K562 (cell line): Measurements from ENCODE around the gene PLD1. TPM values are rescaled to one million over a fixed set of nuclear protein-coding genes. Genes with fewer than 3 reads are reported as not detected.

Experiments used
- ATAC-seq: fragments of 200-7000 bp; cut with Tn5 transposase; 3 replicates; pipeline ENCODE4 v1.9.1; 2020; ENCODE audit warnings: moderate library complexity
- BruUV-seq: library from RNA; stranded (reverse); fragments of 400-500 nt; replicated peaks from 2 replicates; lab custom pipeline; 2021; lab: Mats Ljungman, UMichigan
- CTCF ChIA-PET: fragments of 300-600 bp; formaldehyde crosslinking; extraction: SDS; loops from one replicate; lab custom pipeline; 2021; ENCODE audit warnings: low intra/inter-chr PET ratio; lab: Yijun Ruan, JAX
- POLR2A ChIA-PET: fragments of 300-600, 350-650 bp; sonication (Branson Sonifier 250); formaldehyde crosslinking; extraction: SDS; loops from one replicate; lab custom pipeline; 2021; ENCODE audit warnings: antibody characterized with exemption, inconsistent platforms; lab: Yijun Ruan, JAX
- DNase-seq, 4 experiments: peaks; one replicate each; pipeline versions ENCODE4 v3.0.0 to v3.0.0-alpha.2; 2011 to 2018; ENCODE audit warnings: low spot score in 3 of 4, mixed read lengths in 3 of 4; ENCODE audit errors: extremely low read depth in 1 of 4
- FAIRE-seq: peaks from 2 replicates; lab custom pipeline; 2011; peaks lifted over from hg19 to GRCh38; lab: Jason Lieb, UNC
- H2AFZ ChIP-seq: 2 replicates; pipeline ENCODE4 v1.6.0; 2011; ENCODE audit warnings: low read depth, low read length, control low read depth, inconsistent platforms
- H3K27ac ChIP-seq: fragments of 200-600 bp; 3 replicates; pipeline ENCODE4 v1.8.0; 2011; ENCODE audit warnings: low read depth, mild to moderate bottlenecking, control low read depth, inconsistent platforms, low read length, moderate library complexity, mixed read lengths; ENCODE audit errors: extremely low read depth
- H3K27me3 ChIP-seq, 2 experiments: fragments of 300-600 bp in 1 of 2; 2 replicates in 1 of 2; 3 replicates in 1 of 2; pipeline versions ENCODE4 v1.6.0 to v1.8.0; 2011; ENCODE audit warnings: inconsistent platforms in 2 of 2, low read length in 2 of 2, mild to moderate bottlenecking in 1 of 2, mixed read lengths in 1 of 2, moderate library complexity in 1 of 2; ENCODE audit not compliant: control insufficient read depth in 2 of 2, insufficient read depth in 2 of 2
- H3K36me3 ChIP-seq: fragments of 300-600 bp; 3 replicates; pipeline ENCODE4 v1.8.0; 2011; ENCODE audit warnings: mild to moderate bottlenecking, low read length, inconsistent platforms; ENCODE audit not compliant: control insufficient read depth, insufficient read depth
- H3K4me1 ChIP-seq, 2 experiments: fragments of 200-600 bp in 1 of 2; replicated peaks in 1 of 2; 2 replicates in 1 of 2; 3 replicates in 1 of 2; pipeline versions ENCODE4 v1.5.1 to v1.8.0; 2011; ENCODE audit warnings: inconsistent platforms in 2 of 2, low read length in 2 of 2, mild to moderate bottlenecking in 1 of 2, mixed read lengths in 1 of 2, moderate library complexity in 1 of 2; ENCODE audit not compliant: control insufficient read depth in 2 of 2, insufficient read depth in 2 of 2
- H3K4me2 ChIP-seq: 2 replicates; pipeline ENCODE4 v1.6.1; 2011; ENCODE audit warnings: low read length, control low read depth, inconsistent platforms, mixed read lengths; ENCODE audit not compliant: insufficient read depth
- H3K4me3 ChIP-seq: fragments of 200-600 bp; sonication (generic), shearing (Covaris generic); 2 replicates; pipeline ENCODE4 v1.5.1; 2016; ENCODE audit warnings: control low read depth, inconsistent platforms
- H3K79me2 ChIP-seq: fragments of 200-600 bp; 3 replicates; pipeline ENCODE4 v1.8.0; 2011; ENCODE audit warnings: low read length, inconsistent platforms; ENCODE audit not compliant: control insufficient read depth, insufficient read depth
- H3K9ac ChIP-seq, 2 experiments: 2 replicates each; pipeline versions ENCODE4 v1.6.0 to v1.6.1; 2011; ENCODE audit warnings: low read depth in 2 of 2, low read length in 2 of 2, control low read depth in 1 of 2, inconsistent platforms in 1 of 2, mild to moderate bottlenecking in 1 of 2, mixed read lengths in 1 of 2; ENCODE audit not compliant: insufficient read depth in 1 of 2
- H3K9me1 ChIP-seq: one replicate; pipeline ENCODE4 v1.6.0; 2011; ENCODE audit warnings: inconsistent platforms, mild to moderate bottlenecking, low read length, moderate library complexity; ENCODE audit not compliant: control insufficient read depth, insufficient read depth
- H3K9me3 ChIP-seq: replicated peaks from 2 replicates; pipeline ENCODE4 v1.5.1; 2011; ENCODE audit warnings: low read depth, low read length, inconsistent platforms; ENCODE audit not compliant: control insufficient read depth, insufficient read depth
- H4K20me1 ChIP-seq: replicated peaks from 2 replicates; pipeline ENCODE4 v1.6.1; 2011; ENCODE audit warnings: low read length, inconsistent platforms, mixed read lengths; ENCODE audit not compliant: control insufficient read depth, insufficient read depth
- DIDO1 ChIP-seq: fragments of 450-650 bp; IDR thresholded peaks from 2 replicates; pipeline ENCODE4 v1.6.1; 2016; ENCODE audit warnings: low read depth, missing biosample characterization, missing genetic modification characterization
- MTF1 ChIP-seq: fragments of 250-450 bp; sonication (Bioruptor Pico); IDR thresholded peaks from 2 replicates; pipeline ENCODE4 v1.9.0; 2021; ENCODE audit warnings: moderate library complexity, mild to moderate bottlenecking, inconsistent platforms, borderline replicate concordance
- PHF8 ChIP-seq: fragments of 200-600 bp; sonication (generic); IDR thresholded peaks from 2 replicates; pipeline ENCODE4 v1.6.1; 2012; ENCODE audit warnings: mixed run types, mild to moderate bottlenecking, inconsistent platforms, low read length, moderate library complexity, borderline replicate concordance
- WGBS: fragments of 100-300 bp; shearing (Covaris generic); methylation state at CpG from one replicate; pipeline ENCODE4 v1.1.6; 2016; ENCODE audit warnings: low coverage, mixed read lengths; ENCODE audit not compliant: insufficient coverage; ENCODE audit errors: missing lambda C conversion rate; 5-methylcytosine and 5-hydroxymethylcytosine counted together
- in situ Hi-C: fragments of 300-500 bp; cut with MboI; formaldehyde crosslinking; loops from 4 replicates; pipeline ENCODE4 v1.15.0; 2018; ENCODE audit warnings: inconsistent platforms, mixed read lengths
- intact Hi-C: fragments of 100-400 bp; cut with micrococcal nuclease; formaldehyde crosslinking; loops from 2 replicates; pipeline ENCODE4 v1.14.2; 2022
- polyA plus RNA-seq, 8 experiments: library from polyadenylated mRNA; depleted of rRNA in 4 of 8; stranded (reverse) in 5 of 8; unstranded in 3 of 8; fragments of >200 nt; fragmentation: Nextera tagmentation in 2 of 8; fragmentation: Illumina TruSeq in 1 of 8; extraction: Ambion mirVana in 2 of 8; extraction: Trizol in 1 of 8; gene quantifications; 2 replicates each; pipeline versions ENCODE4 v1.2.1 to v1.2.3, GENCODE V29; 2011 to 2014; ENCODE audit warnings: inconsistent platforms in 1 of 8, missing spikeins in 1 of 8
- total RNA-seq, 7 experiments: library from RNA; depleted of rRNA in 6 of 7; stranded (reverse); fragments of >200 nt in 6 of 7; fragmentation: Illumina TruSeq in 2 of 7; extraction: Trizol in 2 of 7; gene quantifications; 2 replicates each; pipeline versions ENCODE4 v1.2.1 to v1.2.3, GENCODE V29; 2011 to 2021; ENCODE audit warnings: low replicate concordance in 1 of 7
- TF ChIP-seq, protein P1 (sequence below): fragments of 450-650 bp; formaldehyde crosslinking; IDR thresholded peaks from 2 replicates; pipeline ENCODE4 v1.4.0; 2020; ENCODE audit warnings: mild to moderate bottlenecking

The PLD1 gene
- total and polyA plus RNA-seq, 9 of the 15 experiments (the other 6 are each of a cell fraction or from before 2014, with no cell fraction given), result 8.4 to 26.1 (median 18.6) TPM

DNA sequence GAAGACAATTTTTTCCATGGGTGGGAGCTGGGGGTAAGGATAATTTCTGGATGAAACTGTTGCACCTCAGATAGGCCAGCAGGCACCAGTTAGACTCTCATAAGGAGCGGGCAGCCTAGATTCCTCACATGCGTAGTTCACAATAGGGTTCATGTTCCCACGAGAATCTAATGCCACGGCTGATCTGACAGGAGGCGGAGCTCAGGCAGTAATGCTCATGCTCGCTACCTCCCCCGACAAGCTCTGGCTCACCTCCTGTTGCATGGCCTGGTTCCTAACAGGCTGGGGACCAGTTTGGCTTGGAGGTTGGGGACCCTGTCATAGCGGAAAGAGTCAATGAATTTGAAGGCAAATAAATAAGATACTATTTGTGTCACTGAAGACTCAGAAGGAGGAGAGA is 105.5 kb downstream of the PLD1 start:
- Histone ChIP-seq H3K4me3 (no peak overlapping the region), H3K9me3 (0 out of 2 replicates have a peak, but pooled peaks cover 2% of the 10 kb centered on the region), H3K9me1 (no peaks in the 10 kb centered on the region), H3K9ac (no peak overlapping the region), H2AFZ (no peak overlapping the region), H3K4me2 (no peak overlapping the region), H3K27me3 (no peaks in the 10 kb centered on the region), H3K27ac (no peak overlapping the region), H3K79me2 (no peaks in the 10 kb centered on the region), H3K36me3 (0 out of 3 replicates have a peak, but pooled peaks cover 2% of the 10 kb centered on the region), H3K4me1 (no peaks in the 10 kb centered on the region), H4K20me1 (no peaks in the 10 kb centered on the region)
- 82% methylated on average over 8 of the region's 8 CpGs for WGBS
- no TSS peak for BruUV-seq
- TF ChIP-seq DIDO1, result no peak
- no peak for TF ChIP-seq PHF8
- TF ChIP-seq MTF1 (CRISPR knock-in tag), result no peak
- TF ChIP-seq, protein P1, sequence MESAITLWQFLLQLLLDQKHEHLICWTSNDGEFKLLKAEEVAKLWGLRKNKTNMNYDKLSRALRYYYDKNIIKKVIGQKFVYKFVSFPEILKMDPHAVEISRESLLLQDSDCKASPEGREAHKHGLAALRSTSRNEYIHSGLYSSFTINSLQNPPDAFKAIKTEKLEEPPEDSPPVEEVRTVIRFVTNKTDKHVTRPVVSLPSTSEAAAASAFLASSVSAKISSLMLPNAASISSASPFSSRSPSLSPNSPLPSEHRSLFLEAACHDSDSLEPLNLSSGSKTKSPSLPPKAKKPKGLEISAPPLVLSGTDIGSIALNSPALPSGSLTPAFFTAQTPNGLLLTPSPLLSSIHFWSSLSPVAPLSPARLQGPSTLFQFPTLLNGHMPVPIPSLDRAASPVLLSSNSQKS (CRISPR knock-in tag), result no peak
- CTCF ChIA-PET, result no interaction called here
- POLR2A ChIA-PET, result interaction anchor here (0.6 kb wide), 1 partner anchor 62 kb away, joined by 3 read pairs; no protein-coding TSS in a partner anchor
- intact Hi-C loops (loop anchor here (5.0 kb wide), 1 partner anchor 67 kb away; no protein-coding TSS in a partner anchor), in situ Hi-C loops (no loop called here)
- ATAC-seq (no peak), FAIRE-seq (no peak), DNase-seq (no peak)
